GM12801 (cell line): Measurements from ENCODE around the gene HSPA12B.

ENCODE experiments used
- CTCF ChIP-seq: IDR thresholded peaks from one replicate; pipeline ENCODE4 v1.5.1; 2011; ENCODE audit warnings: control low read depth; ENCODE audit not compliant: insufficient read length; ENCODE audit errors: extremely low read depth

HSPA12B gene

GRCh38 chr20:3766422-3767109 lies 34.1 kb downstream of the HSPA12B start:
- no peak for TF ChIP-seq CTCF

GRCh38 chr20:3767110-3767426 lies 34.6 kb downstream of the HSPA12B start:
- no peak for TF ChIP-seq CTCF

- TF ChIP-seq CTCF: no peak
These were observed 35.2 kb downstream of the HSPA12B start, which contains the start of gene ADISSP for GRCh38 chr20:3767427-3768341. Gene ADISSP (minus strand): TSS chr20:3767753. CDS start chr20:3760100, 7,653 bp downstream.

GRCh38 chr20:3768342-3769130 lies 36.1 kb downstream of the HSPA12B start:
- TF ChIP-seq CTCF: no peak

- no peak for TF ChIP-seq CTCF
These were observed 39.1 kb downstream of the HSPA12B start for GRCh38 chr20:3771552-3772058.

GRCh38 chr20:3775457-3776108 lies 43.1 kb downstream of the HSPA12B start:
- no peak for TF ChIP-seq CTCF
